PC-9 (cell line): ENCODE measurements around the gene MED13L. TPM values are rescaled to one million over a fixed set of nuclear protein-coding genes. Genes with fewer than 3 reads are reported as not detected.

Experiments
- BruUV-seq: library from RNA; stranded (reverse); fragments of 400-500 nt; replicated peaks from 2 replicates; lab custom pipeline; 2021; lab: Mats Ljungman, UMichigan
- CTCF ChIA-PET: fragments of 300-600 bp; sonication (Branson Sonifier 250); formaldehyde crosslinking; loops from one replicate; lab custom pipeline; 2022; ENCODE audit warnings: antibody characterized with exemption; lab: Charles Lee
- POLR2A ChIA-PET: fragments of 300-600 bp; sonication (Branson Sonifier 250); formaldehyde crosslinking; loops from one replicate; lab custom pipeline; 2022; ENCODE audit warnings: antibody characterized with exemption; ENCODE audit not compliant: unreplicated experiment; lab: Charles Lee
- DNase-seq, 2 experiments: peaks; one replicate each; pipeline versions ENCODE4 v3.0.0 to v3.0.0-alpha.2; 2015 to 2022; ENCODE audit warnings: mixed read lengths in 1 of 2
- H2AFZ ChIP-seq: fragments of 200-600 bp; sonication (generic); 2 replicates; pipeline ENCODE4 v1.8.1; 2017; ENCODE audit warnings: antibody characterized with exemption
- H3F3A ChIP-seq: fragments of 200-600 bp; sonication (generic); 2 replicates; pipeline ENCODE4 v1.8.1; 2017; ENCODE audit warnings: antibody characterized with exemption, mild to moderate bottlenecking, low read depth; ENCODE audit not compliant: insufficient read depth
- H3K27ac ChIP-seq: fragments of 200-600 bp; sonication (generic); 2 replicates; pipeline ENCODE4 v1.6.1; 2016; ENCODE audit warnings: mixed run types
- H3K27me3 ChIP-seq: fragments of 200-600 bp; sonication (generic); 2 replicates; pipeline ENCODE4 v1.6.1; 2016; ENCODE audit warnings: low read depth, mixed run types; ENCODE audit not compliant: insufficient read depth
- H3K36me3 ChIP-seq: fragments of 200-600 bp; sonication (generic); 2 replicates; pipeline ENCODE4 v1.6.1; 2016; ENCODE audit warnings: low read depth, mixed run types
- H3K4me1 ChIP-seq: fragments of 200-600 bp; sonication (generic); replicated peaks from 2 replicates; pipeline ENCODE4 v1.6.1; 2016; ENCODE audit warnings: mixed run types; ENCODE audit not compliant: insufficient read depth
- H3K4me2 ChIP-seq: fragments of 200-600 bp; sonication (generic); 2 replicates; pipeline ENCODE4 v1.6.1; 2017; ENCODE audit warnings: mixed run types
- H3K4me3 ChIP-seq: fragments of 200-600 bp; sonication (generic); 2 replicates; pipeline ENCODE4 v1.6.1; 2016; ENCODE audit warnings: mixed run types
- H3K79me2 ChIP-seq: fragments of 200-600 bp; sonication (generic); 2 replicates; pipeline ENCODE4 v1.6.1; 2017; ENCODE audit warnings: low read depth, mixed run types
- H3K9me2 ChIP-seq: fragments of 200-600 bp; sonication (generic); 2 replicates; pipeline ENCODE4 v1.8.1; 2017; ENCODE audit warnings: mild to moderate bottlenecking; ENCODE audit not compliant: insufficient read depth
- H3K9me3 ChIP-seq: fragments of 200-600 bp; sonication (generic); 2 replicates; pipeline ENCODE4 v1.8.1; 2016; ENCODE audit warnings: low read depth; ENCODE audit not compliant: insufficient read depth
- H4K20me1 ChIP-seq: fragments of 200-600 bp; sonication (generic); 2 replicates; pipeline ENCODE4 v1.8.1; 2017; ENCODE audit not compliant: insufficient read depth
- CTCF ChIP-seq: fragments of 200-600 bp; sonication (generic); conservative IDR thresholded peaks from 2 replicates; pipeline ENCODE4 v1.6.1; 2017; ENCODE audit warnings: mixed run types, antibody characterized with exemption, mild to moderate bottlenecking, moderate library complexity
- EZH2 ChIP-seq: fragments of 200-600 bp; sonication (generic); IDR thresholded peaks from 2 replicates; pipeline ENCODE4 v1.8.0; 2017; ENCODE audit warnings: antibody characterized with exemption, low read depth
- intact Hi-C: fragments of 100-400 bp; cut with micrococcal nuclease; formaldehyde crosslinking; loops from one replicate; pipeline ENCODE4 v1.10.0; 2022; ENCODE audit not compliant: unreplicated experiment
- total RNA-seq: library from RNA; stranded (reverse); gene quantifications from 2 replicates; pipeline ENCODE4 v1.2.3, GENCODE V29; 2021

Gene MED13L
- total RNA-seq, 1 experiment from 2014 or later = 89.5 TPM

GRCh38 chr12:115990241-115990640 is 287.3 kb downstream of the MED13L start:
- CTCF ChIA-PET = no interaction called here
- POLR2A ChIA-PET = no interaction called here
- Histone ChIP-seq H3K9me2 (no peaks in the 10 kb centered on the region), H3K4me1 (no peaks in the 10 kb centered on the region), H3K27ac (no peak overlapping the region), H3K27me3 (no peaks in the 10 kb centered on the region), H3K79me2 (no peaks in the 10 kb centered on the region; the same call in 1 of the 2 replicates), H3K4me2 (no peak overlapping the region), H3K9me3 (no peaks in the 10 kb centered on the region), H2AFZ (no peak overlapping the region), H4K20me1 (peaks cover 7% of the 10 kb centered on the region; the same call in 1 of the 2 replicates), H3F3A (0 out of 2 replicates have a peak, but pooled peaks cover 3% of the 10 kb centered on the region), H3K36me3 (peaks cover 19% of the 10 kb centered on the region), H3K4me3 (no peak overlapping the region)
- TF ChIP-seq CTCF (no peak), EZH2 (no peak)
- BruUV-seq = no TSS peak
- intact Hi-C loops = loop anchor here (10.0 kb wide), 1 partner anchor 605 kb away; no protein-coding TSS in a partner anchor
- DNase-seq = no peak

GRCh38 chr12:115988625-115989563 is 288.6 kb downstream of the MED13L start:
- Histone ChIP-seq H3K27ac (no peak overlapping the region), H3K4me3 (no peak overlapping the region), H4K20me1 (peaks cover 14% of the 10 kb centered on the region; the same call in 1 of the 2 replicates), H3K36me3 (peaks cover 22% of the 10 kb centered on the region), H3K79me2 (no peaks in the 10 kb centered on the region; the same call in 1 of the 2 replicates), H3K4me2 (no peak overlapping the region), H3K27me3 (no peaks in the 10 kb centered on the region), H2AFZ (no peak overlapping the region), H3K9me3 (no peaks in the 10 kb centered on the region), H3F3A (0 out of 2 replicates have a peak, but pooled peaks cover 3% of the 10 kb centered on the region), H3K9me2 (no peaks in the 10 kb centered on the region), H3K4me1 (no peaks in the 10 kb centered on the region)
- CTCF ChIA-PET = no interaction called here
- BruUV-seq = no TSS peak
- POLR2A ChIA-PET = no interaction called here
- DNase-seq = no peak
- TF ChIP-seq CTCF = no peak
- no peak for TF ChIP-seq EZH2
- intact Hi-C loops = no loop called here

- intact Hi-C loops = no loop called here
- Histone ChIP-seq H3K36me3 (peaks cover 28% of the 10 kb centered on the region), H3K79me2 (no peaks in the 10 kb centered on the region; the same call in 1 of the 2 replicates), H3K27me3 (no peaks in the 10 kb centered on the region), H3K4me1 (no peaks in the 10 kb centered on the region), H3K4me3 (no peak overlapping the region), H3K27ac (no peak overlapping the region), H3F3A (0 out of 2 replicates have a peak, but pooled peaks cover 3% of the 10 kb centered on the region), H2AFZ (no peak overlapping the region), H3K9me3 (no peaks in the 10 kb centered on the region), H3K4me2 (no peak overlapping the region), H4K20me1 (peaks cover 14% of the 10 kb centered on the region; the same call in 1 of the 2 replicates), H3K9me2 (no peaks in the 10 kb centered on the region)
- ChIA-PET POLR2A (no interaction called here), CTCF (interaction anchor here (0.5 kb wide), 1 partner anchor 532 kb away, joined by 5 read pairs; no protein-coding TSS in a partner anchor)
- TF ChIP-seq CTCF (no peak), EZH2 (no peak)
- DNase-seq = no peak
- BruUV-seq = no TSS peak
Measured at GRCh38 chr12:115988212-115988611, 289.3 kb downstream of the MED13L start.
